OCI-M2 (cell line): Measurements from ENCODE around the gene DGCR2.

ENCODE experiments used
- DNase-seq: peaks from one replicate; lab custom pipeline; 2025; ENCODE audit not compliant: unreplicated experiment; lab: John Stamatoyannopoulos, UW

The DGCR2 gene

GRCh38 chr22:19147195-19147780, 25.1 kb upstream of the DGCR2 start:
- DNase-seq = no peak

DNA sequence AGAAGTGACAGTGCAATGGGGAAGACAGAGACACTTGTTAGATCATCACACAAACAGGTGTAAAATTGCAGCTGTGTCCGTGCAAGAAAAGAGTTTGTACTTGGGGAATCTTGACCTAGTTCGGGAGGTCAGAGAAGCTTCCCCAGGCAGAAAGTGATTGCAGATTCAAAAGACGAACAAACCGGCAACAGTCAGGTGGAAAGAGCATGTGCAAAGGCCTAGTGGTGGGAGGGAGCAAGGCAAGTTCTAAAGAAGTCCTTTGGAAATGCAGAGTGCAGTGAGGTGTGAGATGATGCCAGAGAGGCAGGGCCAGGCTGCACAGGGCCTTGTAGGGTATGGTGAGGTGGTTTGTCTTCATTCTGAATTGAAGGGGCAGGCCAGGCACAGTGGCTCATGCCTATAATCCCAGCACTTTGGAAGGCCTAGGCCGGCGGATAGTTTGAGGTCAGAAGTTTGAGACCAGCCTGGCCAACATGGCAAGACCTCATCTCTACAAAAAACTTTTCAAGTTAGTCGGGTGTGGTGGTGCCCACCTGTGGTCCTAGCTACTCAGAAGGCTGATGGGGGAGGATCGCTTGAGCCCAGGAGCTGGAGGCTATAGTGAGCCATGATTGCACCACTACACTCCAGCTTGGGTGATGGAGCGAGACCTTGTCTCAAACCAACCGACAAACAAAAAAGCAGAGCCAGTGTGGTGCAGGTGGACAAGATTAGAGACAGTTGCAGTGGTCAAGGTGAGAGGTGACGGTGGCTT, 24.2 kb upstream of the DGCR2 start:
- no peak for DNase-seq

- no peak for DNase-seq
Observed at GRCh38 chr22:19143967-19144400, 21.8 kb upstream of the DGCR2 start.

- DNase-seq = no peak
Observed at GRCh38 chr22:19143212-19143611, 21.0 kb upstream of the DGCR2 start.

DNA sequence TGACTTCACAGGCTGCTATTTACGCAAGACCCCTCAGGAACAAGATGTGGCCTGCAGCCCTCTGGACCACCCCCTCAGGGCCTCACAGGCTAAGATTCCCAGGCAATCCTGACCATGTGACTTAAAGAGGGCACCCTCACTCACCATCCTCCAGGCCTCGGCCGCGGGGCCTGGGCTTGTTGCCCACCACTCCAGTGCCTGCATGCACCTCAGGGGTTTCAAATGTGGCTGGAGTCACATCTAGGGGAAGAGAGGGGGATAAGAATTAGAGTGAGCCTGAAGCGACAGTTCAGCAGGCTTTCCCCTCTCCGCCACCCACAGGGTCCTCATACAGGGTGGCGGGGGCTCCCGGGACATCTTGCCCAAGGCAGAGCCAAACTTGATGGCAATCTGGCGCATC, 20.2 kb upstream of the DGCR2 start:
- DNase-seq = no peak

DNA sequence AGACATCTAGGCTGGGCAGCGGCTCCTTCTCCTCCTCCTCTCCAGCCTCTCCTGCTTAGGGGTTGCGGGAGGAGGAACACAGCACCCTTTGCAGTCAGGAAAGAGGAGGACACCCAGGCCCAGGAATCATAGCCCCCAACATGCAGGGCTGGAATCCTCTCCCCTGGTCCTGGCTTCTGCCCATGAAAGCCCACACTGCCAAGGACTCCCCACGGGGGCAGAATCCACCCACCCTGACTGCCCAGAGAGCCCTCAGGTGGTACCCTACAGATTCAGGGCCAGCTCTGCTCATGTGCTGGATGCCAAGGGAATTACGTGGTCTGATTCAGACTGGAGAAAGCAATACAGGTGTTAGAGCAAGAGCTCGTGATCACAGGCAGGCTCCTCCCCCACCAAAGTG, 17.8 kb upstream of the DGCR2 start:
- no peak for DNase-seq

DNA sequence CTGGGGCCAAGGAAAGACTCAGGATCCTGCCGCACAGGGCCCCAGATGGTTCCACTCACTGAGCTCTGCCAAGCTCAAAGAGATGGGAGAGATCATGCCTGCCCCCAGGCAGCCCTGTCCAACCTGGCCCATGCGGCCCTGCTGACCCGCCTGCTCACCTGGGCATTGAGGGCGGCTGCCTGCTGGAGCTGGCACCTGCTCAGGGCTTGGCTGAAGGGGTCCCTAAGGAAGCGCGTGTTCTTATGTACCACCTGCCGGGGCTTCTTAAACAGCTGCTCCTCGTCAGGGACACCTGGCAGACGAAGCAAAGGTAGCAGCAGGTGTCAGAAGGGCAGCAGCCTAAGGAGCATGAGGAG, 16.8 kb upstream of the DGCR2 start:
- DNase-seq = no peak

DNA sequence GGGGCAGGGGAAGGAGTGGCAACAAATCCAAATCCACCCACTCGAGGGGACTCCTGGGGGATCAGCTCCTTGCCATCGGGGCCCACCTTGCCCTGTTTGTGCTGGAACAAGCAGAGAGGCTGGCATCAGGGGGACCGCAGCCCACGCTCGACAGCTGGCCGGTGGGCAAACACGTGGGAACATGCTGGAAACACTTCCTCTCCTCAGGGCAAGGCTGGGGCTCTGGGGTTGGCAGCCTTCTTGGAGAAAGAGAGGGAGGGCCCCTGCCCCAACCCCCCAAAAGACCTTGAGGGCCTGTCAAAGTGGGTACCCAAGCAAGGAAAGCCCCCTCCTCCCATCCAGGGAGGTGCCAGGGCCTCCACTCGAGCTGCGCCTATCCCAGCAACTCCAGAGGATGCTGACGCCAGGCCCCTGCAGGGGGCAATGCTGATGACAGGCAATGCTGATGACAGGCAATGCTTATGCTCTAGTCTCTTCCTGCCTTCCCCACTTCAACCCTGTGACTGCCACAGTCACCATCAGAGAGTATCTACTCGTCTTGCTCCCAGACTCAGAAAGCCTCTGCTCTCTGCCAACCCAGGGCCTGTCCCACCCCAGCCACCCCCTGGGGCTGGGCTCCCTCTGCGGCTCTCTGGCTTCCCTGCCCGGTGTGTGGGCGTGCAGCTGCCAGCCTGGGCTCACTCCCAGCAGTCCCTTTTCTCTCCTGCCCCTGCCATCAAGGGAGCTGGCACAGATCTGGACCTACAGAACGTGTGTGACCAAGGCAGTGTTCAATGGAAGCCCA, 16.2 kb upstream of the DGCR2 start:
- DNase-seq = no peak

DNA sequence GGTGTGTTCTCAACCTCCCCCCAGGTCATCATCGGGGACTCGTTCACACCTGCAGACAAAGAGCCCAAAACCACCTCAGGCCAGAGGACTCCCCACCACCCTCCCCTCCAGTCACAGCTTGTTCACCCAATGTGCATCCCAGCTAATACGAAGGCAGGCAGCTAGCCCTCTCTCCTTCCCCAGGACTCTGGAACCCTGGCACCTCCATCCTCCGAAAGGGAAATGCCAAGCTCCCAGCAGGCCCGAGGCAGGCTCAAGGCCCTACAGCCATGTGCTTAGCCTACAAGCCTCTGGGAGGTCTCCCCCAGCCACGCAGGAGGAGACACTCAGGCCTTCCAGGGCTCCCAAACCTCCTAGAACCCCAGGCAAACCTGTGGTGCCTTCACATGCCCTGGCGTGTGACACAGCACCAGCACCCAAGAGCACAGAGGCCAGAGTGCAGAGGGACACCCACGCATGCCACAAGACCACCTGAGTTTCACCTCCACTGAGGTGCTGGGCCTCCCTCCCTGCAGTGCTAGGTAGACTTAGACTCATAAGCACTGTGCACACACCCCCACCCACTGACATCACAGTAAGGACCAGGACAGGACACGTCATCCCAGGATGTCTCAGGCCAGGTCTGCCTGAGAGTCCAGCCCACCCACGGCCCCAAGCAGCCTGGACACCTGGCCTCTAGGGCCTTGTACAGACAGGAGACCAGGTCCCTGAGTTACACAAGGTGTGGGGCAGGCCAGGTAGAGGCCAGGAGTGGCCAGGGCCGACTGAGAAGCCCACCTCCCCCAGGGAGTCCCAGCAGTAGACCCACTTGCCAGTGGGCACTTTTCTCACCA, 15.4 kb upstream of the DGCR2 start:
- DNase-seq = no peak

GRCh38 chr22:19136915-19137314, 14.7 kb upstream of the DGCR2 start:
- no peak for DNase-seq

GRCh38 chr22:19134874-19135273, 12.7 kb upstream of the DGCR2 start:
- no peak for DNase-seq

- no peak for DNase-seq
Observed at GRCh38 chr22:19134176-19134831, 12.1 kb upstream of the DGCR2 start.

DNA sequence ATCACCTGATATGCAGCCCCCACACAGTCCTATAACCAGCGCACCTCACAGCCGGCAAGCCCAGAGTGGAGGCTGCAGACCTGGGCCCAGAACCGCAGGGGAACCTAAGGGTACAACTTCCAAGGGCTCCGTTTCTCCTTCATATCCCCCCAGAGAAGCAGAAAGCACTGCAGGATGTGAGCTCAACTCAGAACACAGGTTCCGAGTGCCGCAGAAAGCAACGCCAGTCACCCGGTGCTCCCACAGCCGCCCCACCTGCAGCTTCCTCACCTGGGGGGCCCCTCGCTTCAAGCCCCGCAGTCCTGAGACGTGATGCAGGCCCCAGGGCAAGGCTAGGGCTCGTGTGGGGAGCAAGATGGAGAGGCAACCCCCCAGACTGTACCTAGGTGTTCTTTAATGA, 11.3 kb upstream of the DGCR2 start:
- no peak for DNase-seq

- DNase-seq = no peak
Observed at GRCh38 chr22:19132693-19133400, 10.6 kb upstream of the DGCR2 start.

- DNase-seq = no peak
Observed at GRCh38 chr22:19132153-19132552, 9.9 kb upstream of the DGCR2 start.

GRCh38 chr22:19131685-19132015, 9.4 kb upstream of the DGCR2 start:
- DNase-seq = no peak

GRCh38 chr22:19130959-19131684, 8.9 kb upstream of the DGCR2 start, which contains the start of gene TSSK2:
Gene TSSK2 (plus strand): TSS chr22:19131308. CDS start chr22:19131400, 92 bp downstream.
- no peak for DNase-seq

DNA sequence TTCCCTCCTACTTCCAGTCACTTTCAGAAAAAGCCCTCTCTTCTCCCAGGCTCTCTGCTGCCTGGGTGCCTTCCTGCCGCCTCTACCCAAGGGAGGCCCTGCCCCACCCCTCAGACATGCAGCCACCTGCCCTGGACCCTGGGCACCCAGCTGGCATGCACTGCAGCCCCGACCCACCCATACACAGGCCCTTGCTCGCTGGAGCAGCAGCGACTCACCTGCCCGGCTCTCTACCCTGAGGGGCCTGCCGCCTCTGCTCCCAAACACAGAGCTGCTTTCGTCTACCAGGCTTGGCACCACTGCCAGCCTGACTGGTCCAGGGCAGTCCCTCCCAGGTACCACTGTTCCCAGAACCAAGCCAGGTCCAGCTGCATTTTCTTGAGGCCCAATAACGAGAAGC, 7.7 kb upstream of the DGCR2 start:
- no peak for DNase-seq

GRCh38 chr22:19128946-19129727, 6.9 kb upstream of the DGCR2 start:
- no peak for DNase-seq
